ENCODE data around the gene ZNF831. TPM values are rescaled to one million over a fixed set of nuclear protein-coding genes. Genes with fewer than 3 reads are reported as not detected.

The ZNF831 gene
- total RNA-seq, 1 donor, result not detected

DNA sequence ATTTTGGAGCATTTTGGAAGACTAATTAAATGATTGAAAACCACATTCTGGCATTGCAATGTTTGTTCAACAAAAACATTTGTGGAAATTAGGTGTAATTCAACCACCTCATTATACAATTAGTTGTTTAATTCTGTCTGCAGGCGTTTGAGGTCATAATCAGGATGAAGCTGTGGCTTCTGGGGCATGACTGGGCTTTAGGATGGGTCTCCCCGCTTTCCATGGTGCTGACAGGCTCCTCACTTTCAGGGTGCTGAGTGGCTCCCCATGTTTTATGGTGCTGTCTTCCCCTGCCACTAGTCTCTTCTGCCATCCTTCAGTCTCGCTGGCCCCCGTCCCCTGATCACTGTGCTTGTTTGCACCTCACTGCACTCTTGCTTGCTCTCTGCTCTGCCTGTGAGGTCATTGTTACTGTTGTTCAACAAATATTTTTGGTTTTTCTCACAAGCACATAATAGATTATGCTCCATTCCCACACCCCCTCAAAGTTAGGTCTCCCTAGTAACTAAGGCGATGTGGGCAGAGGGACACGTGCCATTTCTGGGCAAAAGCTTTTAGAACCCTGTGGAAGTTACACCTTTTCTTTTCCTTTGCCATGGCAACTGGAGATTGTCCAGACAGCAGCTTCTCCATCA, 25.4 kb upstream of the ZNF831 start:
- TF ChIP-seq, protein P1, sequence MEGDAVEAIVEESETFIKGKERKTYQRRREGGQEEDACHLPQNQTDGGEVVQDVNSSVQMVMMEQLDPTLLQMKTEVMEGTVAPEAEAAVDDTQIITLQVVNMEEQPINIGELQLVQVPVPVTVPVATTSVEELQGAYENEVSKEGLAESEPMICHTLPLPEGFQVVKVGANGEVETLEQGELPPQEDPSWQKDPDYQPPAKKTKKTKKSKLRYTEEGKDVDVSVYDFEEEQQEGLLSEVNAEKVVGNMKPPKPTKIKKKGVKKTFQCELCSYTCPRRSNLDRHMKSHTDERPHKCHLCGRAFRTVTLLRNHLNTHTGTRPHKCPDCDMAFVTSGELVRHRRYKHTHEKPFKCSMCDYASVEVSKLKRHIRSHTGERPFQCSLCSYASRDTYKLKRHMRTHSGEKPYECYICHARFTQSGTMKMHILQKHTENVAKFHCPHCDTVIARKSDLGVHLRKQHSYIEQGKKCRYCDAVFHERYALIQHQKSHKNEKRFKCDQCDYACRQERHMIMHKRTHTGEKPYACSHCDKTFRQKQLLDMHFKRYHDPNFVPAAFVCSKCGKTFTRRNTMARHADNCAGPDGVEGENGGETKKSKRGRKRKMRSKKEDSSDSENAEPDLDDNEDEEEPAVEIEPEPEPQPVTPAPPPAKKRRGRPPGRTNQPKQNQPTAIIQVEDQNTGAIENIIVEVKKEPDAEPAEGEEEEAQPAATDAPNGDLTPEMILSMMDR (IDR thresholded peaks at IDR 0.05; ENCODE audit: insufficient read depth, low read length), result no peak
- DNase-seq (ENCODE audit: low read depth), result no peak
- H3K4me3 ChIP-seq (ENCODE audit: low read depth, low read length), result no peak overlapping the region

DNA sequence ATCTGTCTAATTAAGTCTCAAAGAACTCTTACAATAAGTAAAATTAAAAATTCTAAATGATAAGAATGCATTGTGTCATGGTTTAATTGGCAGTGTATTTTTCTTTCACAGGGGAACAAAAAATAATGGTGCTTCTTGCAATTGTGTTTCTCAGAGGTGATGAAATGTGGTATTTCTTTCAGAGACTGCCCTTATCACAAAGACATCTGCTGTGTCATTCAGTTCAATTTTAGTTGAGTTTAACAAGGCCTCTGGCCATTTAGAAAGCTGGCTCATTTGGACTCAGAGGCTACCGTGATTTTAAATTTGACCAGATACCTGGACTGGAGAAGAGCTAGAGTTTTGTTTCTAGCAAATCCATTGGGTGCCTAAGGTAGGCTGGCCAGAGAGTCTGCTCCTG, 23.6 kb upstream of the ZNF831 start:
- H3K4me3 ChIP-seq (ENCODE audit: low read depth, low read length), result no peak overlapping the region
- TF ChIP-seq, protein P1 (IDR thresholded peaks at IDR 0.05; ENCODE audit: insufficient read depth, low read length), result no peak
- no peak for DNase-seq (ENCODE audit: low read depth)

DNA sequence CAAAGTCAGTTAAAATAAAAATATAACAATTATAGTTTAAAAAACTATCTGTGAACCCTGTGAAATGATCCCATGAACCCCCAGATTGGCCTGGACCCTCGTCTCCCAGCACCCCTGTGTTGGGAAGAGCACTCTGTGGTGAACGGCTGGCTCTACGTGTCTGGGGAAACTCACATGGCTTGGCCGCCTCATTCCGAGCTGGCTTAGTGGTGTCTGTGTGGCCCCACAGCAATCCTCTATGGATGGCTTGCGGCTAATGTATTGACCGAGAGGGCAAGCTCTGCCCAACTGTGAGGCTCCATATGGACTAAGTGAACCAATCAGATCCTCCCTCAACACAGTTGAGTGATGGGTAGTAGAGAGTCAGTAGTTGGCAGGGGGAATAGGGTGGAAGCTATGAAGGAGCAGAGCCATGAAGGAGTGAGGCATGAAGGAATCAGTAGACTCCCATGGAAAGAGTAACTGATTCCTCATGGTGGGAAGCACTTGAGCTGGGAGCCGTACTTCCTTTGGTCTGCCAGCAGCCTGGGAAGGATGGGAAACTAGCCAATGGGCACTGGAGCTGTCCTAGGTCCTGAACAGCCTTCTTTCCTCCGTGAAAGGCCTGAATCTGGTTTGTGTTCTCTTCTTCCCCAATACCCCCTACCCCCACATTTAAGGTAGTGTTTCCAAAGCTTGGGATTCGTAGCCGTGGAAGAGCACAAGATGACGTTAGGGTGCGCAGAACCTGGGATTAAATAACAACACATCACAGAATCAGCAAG, 21.6 kb upstream of the ZNF831 start:
- no peak for DNase-seq (ENCODE audit: low read depth)
- TF ChIP-seq, protein P1 (IDR thresholded peaks at IDR 0.05; ENCODE audit: insufficient read depth, low read length), result no peak
- no peak overlapping the region for H3K4me3 ChIP-seq (ENCODE audit: low read depth, low read length)

DNA sequence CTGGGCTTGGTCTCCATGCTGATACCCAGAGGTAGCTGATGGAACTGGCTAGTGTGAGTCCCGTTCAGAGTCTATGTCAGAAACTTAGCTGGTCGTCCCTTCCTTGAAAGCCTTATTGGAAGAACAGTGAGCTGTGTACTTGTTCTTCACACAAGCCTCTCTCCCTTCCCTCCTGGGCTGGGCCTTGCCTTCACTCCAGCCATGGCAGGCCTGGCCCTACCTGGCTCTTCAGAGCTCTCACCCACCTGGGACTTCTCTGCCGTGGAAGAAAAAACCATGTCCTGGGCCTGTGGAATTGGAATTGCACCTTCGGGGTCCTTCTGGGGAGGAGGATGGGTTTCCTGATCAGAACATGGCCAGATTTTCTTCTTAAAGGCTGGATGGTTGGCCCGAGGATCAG, 20.3 kb upstream of the ZNF831 start:
- TF ChIP-seq, protein P1 (IDR thresholded peaks at IDR 0.05; ENCODE audit: insufficient read depth, low read length), result no peak
- H3K4me3 ChIP-seq (ENCODE audit: low read depth, low read length), result no peak overlapping the region

DNA sequence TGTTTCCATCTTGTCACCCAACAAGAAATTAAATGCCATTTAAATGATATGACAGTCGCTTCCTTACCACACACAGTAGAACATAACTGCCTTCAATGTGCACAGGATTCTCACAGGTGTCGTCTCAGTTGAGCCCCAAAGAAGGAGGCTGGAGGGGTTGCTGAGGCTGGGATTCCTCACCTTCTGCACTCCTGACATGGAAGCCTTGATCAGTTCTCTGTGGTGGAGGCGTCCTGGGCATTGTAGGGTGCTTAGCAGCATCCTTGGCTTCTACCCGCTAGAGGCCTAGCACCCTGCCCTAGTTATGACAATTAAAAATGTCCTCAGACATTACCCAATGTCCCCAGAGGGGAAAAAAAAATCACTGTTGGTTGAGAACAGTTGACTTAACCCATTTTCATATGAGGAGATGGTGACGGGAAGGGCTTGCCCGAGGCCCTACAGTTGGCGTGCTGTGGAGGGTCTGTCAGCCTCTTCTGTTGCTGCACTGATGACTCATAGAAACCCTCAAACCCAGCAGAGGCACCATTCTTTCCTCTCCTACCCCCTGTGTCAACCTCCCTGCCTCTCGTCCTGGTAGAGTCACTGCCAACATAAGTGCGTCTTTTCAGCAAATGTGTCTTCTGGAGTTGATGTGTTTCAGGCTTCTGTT, 19.3 kb upstream of the ZNF831 start:
- H3K4me3 ChIP-seq (ENCODE audit: low read depth, low read length), result no peak overlapping the region
- no peak for DNase-seq (ENCODE audit: low read depth)
- TF ChIP-seq, protein P1 (IDR thresholded peaks at IDR 0.05; ENCODE audit: insufficient read depth, low read length), result no peak

More for the DNA sequence above, 20.3 kb upstream of the ZNF831 start:
- no peak for DNase-seq (ENCODE audit: low read depth)

DNA sequence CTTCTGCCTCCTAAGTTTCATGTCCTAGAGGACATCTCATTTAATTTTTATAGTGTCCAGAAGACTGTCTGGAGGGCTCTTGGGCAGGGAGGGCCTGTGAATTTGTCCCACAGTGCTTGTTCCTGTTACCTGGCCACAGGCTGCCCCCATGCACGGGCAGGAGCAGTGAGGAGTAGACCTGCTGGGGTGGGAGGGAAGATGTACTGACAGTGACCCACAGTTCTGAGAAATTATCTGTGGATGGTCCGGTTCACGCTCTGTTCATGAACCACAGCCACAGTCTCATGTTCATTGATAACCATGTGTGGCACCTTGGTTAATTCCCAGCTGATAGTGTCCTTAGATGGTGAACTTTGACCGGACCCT, 18.8 kb upstream of the ZNF831 start:
- H3K4me3 ChIP-seq (ENCODE audit: low read depth, low read length), result no peak overlapping the region
- TF ChIP-seq, protein P1 (IDR thresholded peaks at IDR 0.05; ENCODE audit: insufficient read depth, low read length), result no peak
- no peak for DNase-seq (ENCODE audit: low read depth)
